HG02938 (cell line): ENCODE data around the gene ORM1.
"Not testable (repeated sequence)": the region's sequence is repeated elsewhere in the genome, so short reads cannot be mapped to it uniquely, and the experiment has no call there.

Experiments used
- ATAC-seq: cut with Tn5 transposase; IDR thresholded peaks from one replicate; pipeline ENCODE4 v1.9.1; 2021; ENCODE audit warnings: mild to moderate bottlenecking, moderate library complexity; ENCODE audit not compliant: unreplicated experiment

The ORM1 gene

DNA sequence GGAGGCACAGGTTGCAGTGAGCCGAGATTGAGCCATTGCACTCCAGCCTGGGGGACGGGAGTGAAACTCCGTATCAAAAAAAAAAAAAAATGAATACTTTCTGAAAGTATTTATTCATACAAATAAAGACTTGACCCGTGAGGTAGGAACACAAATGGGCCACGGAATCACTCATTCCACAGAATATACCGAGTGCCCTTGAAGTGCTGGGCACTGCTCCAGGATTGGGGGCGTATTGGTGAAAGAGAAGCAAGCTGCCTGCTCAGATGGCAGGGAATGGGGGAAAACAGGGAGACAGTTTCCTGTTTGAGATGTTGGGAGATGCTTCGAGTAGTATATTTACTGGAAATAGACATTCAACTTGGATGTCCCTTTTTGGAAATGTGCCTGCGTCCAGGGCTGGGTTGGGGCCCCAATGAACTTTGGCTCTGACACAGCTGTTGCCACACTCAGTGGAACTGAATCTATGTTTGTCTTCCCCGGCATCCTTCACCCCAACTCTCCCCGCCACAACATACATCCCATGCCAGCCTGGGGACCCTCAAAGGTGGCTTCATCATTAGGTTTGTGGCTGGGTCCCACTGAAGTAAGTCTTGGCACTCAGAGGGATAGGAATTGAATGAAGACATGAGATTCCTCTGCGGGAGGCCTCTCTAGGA lies 609 bp upstream of the ORM1 start:
- not testable (repeated sequence) for ATAC-seq

DNA sequence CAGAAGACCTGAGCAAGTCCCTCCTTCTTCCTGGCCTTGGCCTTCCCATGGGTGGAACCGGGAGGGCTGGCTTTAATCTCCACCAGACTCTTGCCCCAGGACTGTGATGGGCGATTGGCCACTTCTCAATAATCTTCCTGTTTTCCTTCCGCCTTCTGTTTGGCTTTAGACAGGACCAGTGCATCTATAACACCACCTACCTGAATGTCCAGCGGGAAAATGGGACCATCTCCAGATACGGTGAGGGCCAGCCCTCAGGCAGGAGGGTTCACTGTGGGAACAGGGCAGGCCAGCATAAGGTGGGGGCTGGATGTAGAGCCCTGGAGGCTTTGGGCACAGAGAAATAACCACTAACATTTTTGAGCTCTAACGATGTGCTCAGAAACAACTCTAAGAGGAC lies 951 bp downstream of the ORM1 start:
- ATAC-seq: not testable (repeated sequence)

DNA sequence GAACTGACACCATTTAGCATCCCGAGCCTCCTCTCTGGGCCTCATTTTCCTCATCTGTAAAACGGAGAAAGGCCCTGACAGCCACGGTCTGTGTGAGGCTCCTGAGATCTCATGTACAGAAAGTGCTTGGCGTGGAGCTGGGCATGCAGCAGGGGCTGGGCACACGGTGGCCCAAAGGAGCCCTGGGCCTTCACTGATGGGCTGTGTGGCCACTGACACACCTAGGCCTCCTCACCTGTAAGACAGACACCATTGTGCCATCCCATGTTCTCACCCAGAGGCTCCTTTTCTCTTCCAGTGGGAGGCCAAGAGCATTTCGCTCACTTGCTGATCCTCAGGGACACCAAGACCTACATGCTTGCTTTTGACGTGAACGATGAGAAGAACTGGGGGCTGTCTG lies 1.6 kb downstream of the ORM1 start:
- no peak for ATAC-seq

DNA sequence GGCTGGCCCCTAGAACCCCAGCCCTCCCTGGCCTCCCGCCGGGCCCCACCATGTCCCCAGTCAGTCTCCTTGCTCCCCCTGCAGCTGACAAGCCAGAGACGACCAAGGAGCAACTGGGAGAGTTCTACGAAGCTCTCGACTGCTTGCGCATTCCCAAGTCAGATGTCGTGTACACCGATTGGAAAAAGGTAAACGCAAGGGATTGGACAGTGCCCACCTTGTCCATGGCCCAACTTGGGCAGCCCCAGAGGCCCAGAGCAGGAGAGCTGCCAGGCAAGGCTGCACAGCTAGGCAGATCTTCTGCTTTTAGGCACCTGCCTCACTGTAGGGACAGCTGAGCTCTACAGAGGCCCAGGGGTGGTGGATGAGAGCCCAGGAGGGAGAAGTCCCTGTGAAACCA lies 2.1 kb downstream of the ORM1 start:
- not testable (repeated sequence) for ATAC-seq

DNA sequence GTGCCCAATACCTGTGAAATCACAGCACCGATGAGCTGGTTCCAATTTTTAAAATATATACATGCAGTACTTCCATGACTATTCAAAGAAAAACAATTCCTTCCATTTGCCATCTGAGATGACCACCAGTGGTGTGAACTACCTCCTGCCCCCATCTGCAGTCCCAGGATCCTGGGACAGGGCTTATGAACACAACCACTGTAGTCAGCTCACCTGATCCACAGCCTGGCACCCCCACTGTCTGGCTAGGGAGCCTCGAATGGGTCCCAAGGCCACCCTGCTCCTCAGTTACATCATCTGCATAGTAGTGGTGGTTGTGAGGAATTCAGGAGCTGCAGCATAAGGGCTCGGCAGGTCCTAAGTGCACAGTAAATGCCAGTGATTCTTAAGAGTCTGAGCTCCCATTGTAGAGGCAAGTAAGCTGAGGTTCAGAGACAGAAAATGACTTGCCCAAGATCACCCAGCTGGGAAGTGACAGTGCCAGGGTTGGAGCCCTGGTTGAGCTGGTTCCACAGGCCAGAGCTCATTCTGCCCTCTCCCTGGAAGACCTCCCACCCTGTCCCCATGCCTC lies 2.9 kb downstream of the ORM1 start:
- not testable (repeated sequence) for ATAC-seq

DNA sequence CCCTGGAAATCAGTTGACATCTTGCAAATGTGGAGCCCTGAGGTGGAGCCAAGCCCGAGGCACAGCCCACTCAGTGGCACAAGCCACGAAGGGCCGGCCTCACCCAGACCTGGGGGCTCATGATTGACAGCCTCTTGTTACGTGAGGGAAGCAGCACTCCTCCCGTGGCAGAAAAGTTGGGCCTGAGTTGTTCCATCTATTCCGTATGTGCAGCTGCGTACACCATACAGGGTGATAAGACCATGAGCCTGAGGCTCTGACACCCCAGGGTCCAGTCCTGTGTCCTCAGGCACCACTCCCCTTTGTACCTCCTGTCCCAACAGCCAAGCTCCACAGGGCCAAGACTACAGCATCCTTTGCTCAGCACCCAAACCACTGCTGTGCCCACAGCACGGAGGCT lies 4.9 kb downstream of the ORM1 start:
- ATAC-seq: no peak

DNA sequence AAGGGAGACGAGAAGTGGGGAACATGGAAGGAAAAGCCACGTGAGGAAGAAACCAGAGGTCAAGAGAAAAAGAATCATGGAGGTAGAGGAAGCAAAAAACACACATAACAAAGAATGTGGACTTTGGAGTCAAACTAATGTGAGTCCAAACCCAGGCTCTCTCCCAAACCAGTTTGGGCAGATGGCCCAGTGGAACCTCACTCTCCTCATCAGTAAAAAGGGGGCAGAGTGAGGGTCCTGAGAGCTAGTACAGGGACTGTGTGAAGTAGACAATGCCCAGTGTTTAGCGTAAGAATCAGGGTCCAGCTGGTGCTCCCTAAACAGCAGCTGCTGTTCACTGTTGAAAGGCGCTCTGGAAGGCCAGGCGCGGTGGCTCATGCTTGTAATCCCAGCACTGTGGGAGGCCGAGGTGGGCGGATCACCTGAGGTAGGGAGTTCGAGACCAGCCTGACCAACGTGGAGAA lies 5.5 kb downstream of the ORM1 start:
- ATAC-seq: not testable (repeated sequence)

DNA sequence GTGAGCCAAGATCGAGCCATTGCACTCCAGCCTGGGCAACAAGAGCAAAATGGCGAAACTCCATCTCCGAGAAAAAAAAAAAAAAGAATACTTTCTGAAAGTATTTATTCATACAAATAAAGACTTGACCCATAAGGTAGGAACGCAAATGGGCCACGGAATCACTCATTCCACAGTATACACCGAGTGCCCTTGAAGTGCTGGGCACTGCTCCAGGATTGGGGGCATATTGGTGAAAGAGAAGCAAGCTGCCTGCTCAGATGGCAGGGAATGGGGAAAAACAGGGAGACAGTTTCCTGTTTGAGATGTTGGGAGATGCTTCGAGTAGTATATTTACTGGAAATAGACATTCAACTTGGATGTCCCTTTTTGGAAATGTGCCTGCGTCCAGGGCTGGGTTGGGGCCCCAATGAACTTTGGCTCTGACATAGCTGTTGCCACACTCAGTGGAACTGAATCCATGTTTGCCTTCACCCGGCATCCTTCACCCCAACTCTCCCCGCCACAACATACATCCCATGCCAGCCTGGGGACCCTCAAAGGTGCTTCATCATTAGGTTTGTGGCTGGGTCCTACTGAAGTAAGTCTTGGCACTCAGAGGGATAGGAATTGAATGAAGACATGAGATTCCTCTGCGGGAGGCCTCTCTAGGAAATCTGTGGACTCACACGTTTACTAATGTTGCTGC lies 6.2 kb downstream of the ORM1 start:
- not testable (repeated sequence) for ATAC-seq

DNA sequence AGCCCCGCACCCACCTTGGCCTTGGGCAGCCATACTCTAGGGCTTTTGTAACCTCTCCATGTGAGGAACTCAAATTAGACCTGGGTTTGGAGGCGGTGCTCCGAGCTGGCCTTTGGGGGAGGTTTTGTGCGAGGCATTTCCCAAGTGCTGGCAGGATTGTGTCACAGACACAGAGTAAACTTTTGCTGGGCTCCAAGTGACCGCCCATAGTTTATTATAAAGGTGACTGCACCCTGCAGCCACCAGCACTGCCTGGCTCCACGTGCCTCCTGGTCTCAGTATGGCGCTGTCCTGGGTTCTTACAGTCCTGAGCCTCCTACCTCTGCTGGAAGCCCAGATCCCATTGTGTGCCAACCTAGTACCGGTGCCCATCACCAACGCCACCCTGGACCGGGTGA lies 6.7 kb downstream of the ORM1 start, which contains the start of gene ORM2:
TSS of gene ORM2 (plus strand) at position 245 of the 398 bp plus-strand sequence. CDS start at position 281, 36 bp downstream.
- ATAC-seq: not testable (repeated sequence)

DNA sequence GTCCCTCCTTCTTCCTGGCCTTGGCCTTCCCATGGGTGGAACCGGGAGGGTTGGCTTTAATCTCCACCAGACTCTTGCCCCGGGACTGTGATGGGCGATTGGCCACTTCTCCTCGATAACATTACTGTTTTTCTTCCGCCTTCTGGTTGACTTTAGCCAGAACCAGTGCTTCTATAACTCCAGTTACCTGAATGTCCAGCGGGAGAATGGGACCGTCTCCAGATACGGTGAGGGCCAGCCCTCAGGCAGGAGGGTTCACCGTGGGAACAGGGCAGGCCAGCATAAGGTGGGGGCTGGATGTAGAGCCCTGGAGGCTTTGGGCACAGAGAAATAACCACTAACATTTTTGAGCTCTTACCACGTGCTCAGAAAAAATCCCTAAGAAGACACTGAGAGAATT lies 7.7 kb downstream of the ORM1 start:
- ATAC-seq: no peak

DNA sequence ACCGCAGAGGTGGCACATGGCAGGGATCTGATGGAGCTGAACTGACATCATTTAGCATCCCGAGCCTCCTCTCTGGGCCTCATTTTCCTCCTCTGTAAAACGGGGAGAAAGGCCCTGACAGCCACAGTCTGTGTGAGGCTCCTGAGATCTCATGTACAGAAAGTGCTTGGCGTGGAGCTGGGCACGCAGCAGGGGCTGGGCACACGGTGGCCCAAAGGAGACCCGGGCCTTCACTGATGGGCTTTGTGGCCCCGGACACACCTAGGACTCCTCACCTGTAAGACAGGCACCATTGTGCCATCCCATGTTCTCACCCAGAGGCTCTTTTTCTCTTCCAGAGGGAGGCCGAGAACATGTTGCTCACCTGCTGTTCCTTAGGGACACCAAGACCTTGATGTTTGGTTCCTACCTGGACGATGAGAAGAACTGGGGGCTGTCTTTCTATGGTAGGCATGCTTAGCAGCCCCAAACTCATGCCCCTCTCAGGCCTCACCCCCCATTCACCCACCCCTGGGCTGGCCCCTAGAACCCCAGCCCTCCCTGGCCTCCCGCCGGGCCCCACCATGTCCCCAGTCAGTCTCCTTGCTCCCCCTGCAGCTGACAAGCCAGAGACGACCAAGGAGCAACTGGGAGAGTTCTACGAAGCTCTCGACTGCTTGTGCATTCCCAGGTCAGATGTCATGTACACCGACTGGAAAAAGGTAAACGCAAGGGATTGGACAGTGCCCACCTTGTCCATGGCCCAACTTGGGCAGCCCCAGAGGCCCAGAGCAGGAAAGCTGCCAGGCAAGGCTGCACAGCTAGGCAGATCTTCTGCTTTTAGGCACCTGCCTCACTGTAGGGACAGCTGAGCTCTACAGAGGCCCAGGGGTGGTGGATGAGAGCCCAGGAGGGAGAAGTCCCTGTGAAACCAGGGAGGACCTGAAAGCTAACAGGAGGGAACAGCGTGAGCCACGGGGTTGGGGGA lies 8.6 kb downstream of the ORM1 start:
- not testable (repeated sequence) for ATAC-seq

DNA sequence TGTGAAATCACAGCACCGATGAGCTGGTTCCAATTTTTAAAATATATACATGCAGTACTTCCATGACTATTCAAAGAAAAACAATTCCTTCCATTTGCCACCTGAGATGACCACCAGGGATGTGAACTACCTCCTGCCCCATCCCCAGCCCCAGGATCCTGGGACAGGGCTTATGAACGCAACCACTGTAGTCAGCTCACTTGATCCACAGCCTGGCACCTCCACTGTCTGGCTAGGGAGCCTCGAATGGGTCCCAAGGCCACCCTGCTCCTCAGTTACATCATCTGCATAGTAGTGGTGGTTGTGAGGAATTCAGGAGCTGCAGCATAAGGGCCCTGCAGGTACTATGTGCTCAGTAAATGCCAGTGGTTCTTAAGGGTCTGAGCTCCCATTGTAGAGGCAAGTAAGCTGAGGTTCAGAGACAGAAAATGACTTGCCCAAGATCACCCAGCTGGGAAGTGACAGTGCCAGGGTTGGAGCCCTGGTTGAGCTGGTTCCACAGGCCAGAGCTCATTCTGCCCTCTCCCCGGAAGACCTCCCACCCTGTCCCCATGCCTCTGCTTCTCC lies 9.7 kb downstream of the ORM1 start:
- ATAC-seq: not testable (repeated sequence)

DNA sequence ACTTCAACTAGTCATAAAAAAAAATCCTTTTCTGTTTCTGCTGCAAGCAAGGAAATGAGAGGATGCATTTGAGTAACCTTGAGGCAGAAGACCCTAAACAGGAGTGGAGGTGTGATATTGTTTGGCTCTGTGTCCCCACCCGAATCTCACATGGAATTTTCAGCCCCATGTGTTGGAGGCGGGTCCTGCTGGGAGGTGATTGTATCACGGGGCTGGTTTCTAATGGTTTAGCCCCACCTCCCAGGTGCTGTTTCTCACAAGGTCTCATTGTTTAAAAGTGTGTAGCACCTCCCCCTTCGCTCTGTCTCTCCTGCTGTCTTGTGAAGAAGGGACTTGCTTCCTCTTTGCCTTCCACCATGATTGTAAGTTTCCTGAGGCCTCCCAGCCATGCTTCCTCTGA lies 10.8 kb downstream of the ORM1 start:
- not testable (repeated sequence) for ATAC-seq

DNA sequence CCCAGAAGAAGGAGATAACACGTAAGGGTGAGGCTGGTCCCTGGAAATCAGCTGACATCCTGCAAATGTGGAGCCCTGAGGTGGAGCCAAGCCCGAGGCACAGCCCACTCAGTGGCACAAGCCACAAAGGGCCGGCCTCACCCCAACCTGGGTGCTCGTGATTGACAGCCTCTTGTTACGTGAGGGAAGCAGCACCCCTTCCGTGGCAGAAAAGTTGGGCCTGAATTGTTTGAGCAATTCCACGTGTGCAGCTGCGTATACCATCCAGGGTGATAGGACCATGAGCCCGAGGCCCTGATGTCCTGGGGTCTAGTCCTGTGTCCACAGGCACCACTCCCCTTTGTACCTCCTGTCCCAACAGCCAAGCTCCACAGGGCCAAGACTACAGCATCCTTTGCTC lies 11.6 kb downstream of the ORM1 start:
- no peak for ATAC-seq

DNA sequence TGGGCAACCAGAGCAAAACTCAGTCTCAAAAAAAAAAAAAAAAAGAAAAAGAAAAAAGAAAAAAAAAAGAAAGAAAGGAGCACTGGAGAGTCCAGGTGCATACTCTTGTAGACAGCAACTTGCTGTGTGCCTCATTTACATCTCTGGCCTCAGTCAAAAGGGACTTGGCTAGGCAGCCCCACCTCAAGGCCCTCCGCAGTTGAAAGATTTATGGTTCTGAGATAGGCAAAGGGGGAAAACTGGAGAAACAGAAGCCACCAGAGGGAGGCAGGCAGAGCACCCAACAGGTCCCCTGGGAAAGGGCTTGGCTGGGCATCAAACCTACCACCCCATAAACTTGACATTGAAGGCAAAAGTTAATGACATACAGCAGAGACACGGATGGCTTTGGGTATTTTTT lies 12.8 kb downstream of the ORM1 start:
- ATAC-seq: no peak

DNA sequence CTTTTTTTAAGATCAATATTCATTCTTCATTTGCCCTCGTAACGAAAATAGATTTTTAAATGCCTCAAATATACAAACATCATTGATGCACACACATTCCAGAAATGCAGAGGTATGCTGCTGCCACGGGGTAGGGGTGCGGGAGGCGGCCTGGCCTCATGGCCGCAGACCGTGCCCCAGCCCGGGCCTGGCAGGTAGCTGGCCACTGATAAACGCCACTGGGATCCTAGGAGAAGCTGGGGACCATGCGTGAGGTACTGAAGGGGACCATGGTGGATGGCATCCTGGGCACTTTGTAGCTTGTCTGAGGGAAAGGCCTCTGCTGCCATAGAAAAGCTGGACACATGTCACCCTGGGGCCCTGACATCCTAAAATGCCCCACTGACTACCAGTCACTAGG lies 13.3 kb downstream of the ORM1 start:
- ATAC-seq: no peak

DNA sequence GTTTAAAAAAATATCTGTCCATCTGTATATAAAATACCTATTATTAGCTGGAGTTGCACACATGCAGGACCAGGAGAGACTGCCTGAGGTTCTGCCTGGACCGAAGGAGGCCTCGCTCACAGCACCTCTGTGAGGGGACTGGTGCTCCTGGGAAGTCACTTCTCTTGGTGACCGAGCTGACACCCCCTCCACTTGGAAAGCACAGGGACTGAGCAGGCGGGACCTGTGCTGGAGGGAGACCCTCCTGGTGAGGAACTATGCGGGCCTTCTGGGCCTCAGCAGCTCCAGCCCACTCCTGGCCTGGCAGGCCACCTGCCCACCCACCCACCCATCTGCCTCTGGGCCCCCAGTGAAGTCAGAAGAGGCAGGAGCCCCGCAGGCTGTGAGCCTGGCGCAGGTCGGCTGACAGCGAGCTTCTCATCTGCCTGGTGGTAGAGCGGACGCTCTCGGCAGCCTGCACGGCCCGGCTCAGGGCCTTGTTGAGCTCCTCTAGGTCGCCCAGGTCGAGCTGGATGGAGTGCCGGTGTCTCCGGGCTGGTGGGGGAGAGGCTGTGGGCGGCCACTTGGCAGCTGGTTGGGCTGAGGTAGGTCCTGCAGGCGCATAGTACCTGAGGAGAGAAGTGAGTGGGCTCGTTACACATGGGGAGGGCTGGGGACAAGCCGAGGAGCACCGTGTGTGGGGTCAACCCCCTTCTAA lies 13.9 kb downstream of the ORM1 start:
- no peak for ATAC-seq

DNA sequence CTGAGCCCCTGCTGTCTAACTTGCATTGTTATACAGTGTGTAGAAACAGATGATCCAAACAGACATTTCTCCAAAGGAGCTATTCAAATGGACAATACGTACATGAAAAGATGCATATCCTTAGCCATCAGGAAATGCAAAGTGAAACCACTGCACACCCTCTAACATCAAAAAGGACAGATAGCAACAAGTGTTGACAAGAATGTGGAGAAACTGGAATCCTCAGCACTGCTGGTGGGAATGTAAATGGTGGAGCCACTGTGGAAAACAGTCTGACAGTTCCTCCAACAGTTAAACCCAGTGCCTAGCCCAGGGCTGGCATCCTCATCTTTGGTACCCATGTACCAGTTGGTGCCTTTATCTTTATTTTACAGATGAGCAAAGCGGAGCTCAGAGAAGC lies 15.3 kb downstream of the ORM1 start:
- ATAC-seq: no peak

DNA sequence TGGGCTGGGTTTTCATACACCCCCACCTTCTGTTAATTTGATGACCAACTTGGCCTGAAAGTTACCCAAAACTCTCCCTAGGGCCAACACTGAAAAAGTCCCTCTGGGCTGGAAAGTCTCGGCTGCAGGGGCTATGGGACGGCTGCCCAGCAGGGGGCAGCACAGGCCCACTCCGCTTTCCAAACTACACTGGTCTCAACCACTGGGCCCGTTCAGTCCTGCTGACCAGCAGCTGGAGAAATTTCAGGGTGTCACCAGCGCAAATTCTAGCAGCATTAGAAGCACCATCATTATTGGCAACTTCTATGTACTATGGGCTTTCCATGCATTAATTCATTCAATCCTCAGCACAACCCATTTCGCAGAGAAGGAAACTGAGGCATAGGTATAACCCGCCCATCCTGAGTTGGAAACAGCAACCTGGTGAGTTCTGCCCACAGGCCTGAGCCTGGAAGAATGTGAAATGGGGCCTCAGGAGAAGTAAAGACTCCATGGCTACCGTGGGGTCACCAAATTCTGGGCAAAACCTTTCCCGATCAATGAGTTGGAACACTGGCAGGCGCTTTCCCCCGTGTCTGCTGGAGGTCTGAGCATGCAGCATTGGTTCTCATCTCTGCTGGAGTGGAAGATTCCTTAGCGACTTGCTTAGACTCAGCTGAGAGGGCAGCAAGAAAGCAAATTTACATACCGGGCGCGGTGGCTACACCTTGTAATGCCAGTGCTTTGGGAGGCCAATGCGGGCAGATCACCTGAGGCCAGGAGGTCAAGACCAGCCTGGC lies 16.4 kb downstream of the ORM1 start:
- no peak for ATAC-seq
